Uterus (tissue), 2 donors: ENCODE data around the gene HSPA8.

Experiments
- POLR2A ChIP-seq, 2 donors: fragments of 450-650 bp; IDR thresholded peaks; one replicate each; pipeline ENCODE4 v1.6.1; 2016; ENCODE audit warnings: antibody characterized with exemption in 2 of 2, mild to moderate bottlenecking in 1 of 2, moderate library complexity in 1 of 2
- TF ChIP-seq, protein P1 (sequence below), 4 experiments: fragments of 200-600 bp in 2 of 4; fragments of 450-650 bp in 2 of 4; sonication (generic) in 2 of 4; IDR thresholded peaks; one replicate each; pipeline ENCODE4 v1.5.1; 2016 to 2019; ENCODE audit warnings: antibody characterized with exemption in 4 of 4, mild to moderate bottlenecking in 2 of 4, moderate library complexity in 1 of 4

DNA sequence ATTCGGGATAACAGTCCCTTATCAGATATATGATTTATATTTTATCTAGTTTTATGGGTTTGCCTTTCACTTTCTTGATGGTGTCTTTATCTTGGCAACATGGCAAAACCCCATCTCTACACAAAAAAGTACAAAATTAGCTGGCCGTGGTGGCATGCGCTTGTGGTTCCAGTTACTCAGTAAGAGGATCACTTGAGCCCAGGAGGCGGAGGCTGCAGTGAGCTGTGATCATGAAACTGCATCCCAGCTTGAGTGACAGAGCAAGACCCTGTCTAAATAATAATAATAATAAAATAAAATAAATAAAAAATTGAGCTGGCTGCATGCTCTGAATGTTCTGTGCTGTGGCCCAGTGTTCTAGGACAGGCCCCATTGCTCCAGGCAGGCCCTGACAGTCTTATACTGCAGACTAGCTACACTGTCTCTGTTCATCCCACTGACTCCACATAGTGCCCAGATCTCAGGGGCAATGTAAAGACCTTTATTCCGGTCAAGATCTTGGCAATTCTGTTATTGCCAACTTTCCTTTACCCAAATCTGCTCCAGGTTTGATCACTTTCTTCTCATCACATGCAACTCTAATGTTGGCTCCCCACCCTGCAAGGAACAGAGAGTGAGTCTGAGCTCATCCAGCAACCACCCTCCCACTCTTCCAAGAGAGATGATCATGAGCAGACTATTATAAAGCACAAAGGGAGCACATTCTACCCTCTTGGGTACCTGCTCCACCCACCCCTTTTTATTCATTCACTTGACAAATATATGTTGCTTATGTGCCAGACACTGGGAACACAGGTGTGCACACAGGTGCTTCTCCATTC is 8.8 kb downstream of the HSPA8 start:
- TF ChIP-seq, protein P1, sequence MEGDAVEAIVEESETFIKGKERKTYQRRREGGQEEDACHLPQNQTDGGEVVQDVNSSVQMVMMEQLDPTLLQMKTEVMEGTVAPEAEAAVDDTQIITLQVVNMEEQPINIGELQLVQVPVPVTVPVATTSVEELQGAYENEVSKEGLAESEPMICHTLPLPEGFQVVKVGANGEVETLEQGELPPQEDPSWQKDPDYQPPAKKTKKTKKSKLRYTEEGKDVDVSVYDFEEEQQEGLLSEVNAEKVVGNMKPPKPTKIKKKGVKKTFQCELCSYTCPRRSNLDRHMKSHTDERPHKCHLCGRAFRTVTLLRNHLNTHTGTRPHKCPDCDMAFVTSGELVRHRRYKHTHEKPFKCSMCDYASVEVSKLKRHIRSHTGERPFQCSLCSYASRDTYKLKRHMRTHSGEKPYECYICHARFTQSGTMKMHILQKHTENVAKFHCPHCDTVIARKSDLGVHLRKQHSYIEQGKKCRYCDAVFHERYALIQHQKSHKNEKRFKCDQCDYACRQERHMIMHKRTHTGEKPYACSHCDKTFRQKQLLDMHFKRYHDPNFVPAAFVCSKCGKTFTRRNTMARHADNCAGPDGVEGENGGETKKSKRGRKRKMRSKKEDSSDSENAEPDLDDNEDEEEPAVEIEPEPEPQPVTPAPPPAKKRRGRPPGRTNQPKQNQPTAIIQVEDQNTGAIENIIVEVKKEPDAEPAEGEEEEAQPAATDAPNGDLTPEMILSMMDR (IDR thresholded peaks at IDR 0.05) = no peak
- TF ChIP-seq POLR2A (IDR thresholded peaks at IDR 0.05) = no peak
